EL (cell line): ENCODE data around the gene ADAR.

Experiments
- DNase-seq: peaks from one replicate; pipeline ENCODE4 v3.0.0-alpha.2; 2016

Gene ADAR

DNA sequence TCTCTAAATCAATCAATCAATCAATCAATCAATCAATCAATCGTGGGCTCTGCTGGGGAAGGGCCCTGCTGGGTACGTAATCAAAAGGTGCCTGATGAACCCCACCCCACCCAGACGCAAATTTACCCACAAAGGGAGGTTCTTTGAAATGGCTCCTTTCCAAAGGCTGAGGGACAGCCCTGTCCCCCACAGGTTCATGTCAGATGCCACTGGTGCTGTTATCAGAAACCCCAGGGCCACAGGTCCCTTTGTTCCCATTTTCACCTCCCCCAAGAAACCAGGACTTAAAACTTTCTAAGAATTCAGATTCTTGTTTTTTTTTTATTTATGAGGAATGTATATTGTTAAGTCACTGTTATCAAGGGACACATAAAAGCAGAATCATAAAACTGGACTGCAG is 26.2 kb downstream of the ADAR start:
- DNase-seq = no peak

- DNase-seq = no peak
Measured at GRCh38 chr1:154579374-154579773, 28.6 kb downstream of the ADAR start.

- DNase-seq = no peak
Measured at GRCh38 chr1:154578058-154578418, 29.9 kb downstream of the ADAR start.

- no peak for DNase-seq
Measured at GRCh38 chr1:154577346-154578057, 30.5 kb downstream of the ADAR start.

- DNase-seq = no peak
Measured at GRCh38 chr1:154575951-154576566, 31.9 kb downstream of the ADAR start.

DNA sequence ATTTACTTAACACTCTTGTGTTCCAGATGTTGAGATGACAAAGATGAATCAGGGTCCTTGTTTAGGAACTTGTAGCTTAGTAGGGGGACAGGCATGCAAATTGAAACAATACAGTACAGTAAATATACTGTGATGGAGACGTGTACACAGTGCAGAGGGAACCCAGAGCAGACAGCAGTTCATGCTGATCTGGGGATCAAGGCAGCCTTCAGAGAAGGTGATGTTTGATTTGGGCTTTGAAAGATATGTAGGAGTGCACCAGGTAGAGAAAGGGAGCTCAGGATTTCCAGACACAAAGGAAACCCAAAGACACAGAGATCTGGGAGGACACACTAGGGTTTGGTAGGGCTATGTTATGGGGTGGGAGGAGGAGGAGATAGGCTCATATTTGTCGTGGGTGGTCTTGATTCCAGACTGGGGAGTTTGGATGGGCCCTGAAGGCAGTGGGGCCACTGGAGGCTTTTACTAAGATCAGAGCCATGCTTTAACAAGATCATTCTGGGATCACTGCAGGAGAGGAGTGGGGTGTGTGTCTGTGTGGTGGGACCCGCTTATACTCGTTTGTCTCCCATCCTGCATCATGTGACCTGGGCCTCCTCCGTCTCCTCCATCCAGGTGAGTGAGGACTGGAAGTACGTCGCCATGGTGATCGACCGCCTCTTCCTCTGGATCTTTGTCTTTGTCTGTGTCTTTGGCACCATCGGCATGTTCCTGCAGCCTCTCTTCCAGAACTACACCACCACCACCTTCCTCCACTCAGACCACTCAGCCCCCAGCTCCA is 32.6 kb downstream of the ADAR start:
- no peak for DNase-seq

DNA sequence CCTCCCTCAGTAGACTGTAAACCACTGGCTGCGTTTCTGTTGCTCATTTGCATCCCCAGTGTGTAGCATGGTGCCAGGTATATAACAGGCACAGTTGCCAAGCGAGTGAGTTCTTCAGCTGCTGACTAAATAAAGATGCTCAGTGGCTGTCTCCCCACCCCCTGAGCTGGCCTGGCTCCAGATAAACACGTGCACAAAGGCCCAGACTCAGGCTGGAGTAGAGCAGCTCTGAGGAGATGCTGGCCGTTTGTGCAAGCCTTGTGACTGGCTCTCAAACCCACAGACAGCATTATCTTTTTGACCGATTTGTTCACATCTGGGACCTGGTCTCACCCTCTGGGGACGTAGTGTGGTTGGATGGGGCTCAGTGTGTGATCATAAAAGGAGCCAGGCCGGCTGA is 33.3 kb downstream of the ADAR start:
- peak; percentile 37 for DNase-seq

GRCh38 chr1:154573168-154573510 is 34.8 kb downstream of the ADAR start:
- no peak for DNase-seq

DNA sequence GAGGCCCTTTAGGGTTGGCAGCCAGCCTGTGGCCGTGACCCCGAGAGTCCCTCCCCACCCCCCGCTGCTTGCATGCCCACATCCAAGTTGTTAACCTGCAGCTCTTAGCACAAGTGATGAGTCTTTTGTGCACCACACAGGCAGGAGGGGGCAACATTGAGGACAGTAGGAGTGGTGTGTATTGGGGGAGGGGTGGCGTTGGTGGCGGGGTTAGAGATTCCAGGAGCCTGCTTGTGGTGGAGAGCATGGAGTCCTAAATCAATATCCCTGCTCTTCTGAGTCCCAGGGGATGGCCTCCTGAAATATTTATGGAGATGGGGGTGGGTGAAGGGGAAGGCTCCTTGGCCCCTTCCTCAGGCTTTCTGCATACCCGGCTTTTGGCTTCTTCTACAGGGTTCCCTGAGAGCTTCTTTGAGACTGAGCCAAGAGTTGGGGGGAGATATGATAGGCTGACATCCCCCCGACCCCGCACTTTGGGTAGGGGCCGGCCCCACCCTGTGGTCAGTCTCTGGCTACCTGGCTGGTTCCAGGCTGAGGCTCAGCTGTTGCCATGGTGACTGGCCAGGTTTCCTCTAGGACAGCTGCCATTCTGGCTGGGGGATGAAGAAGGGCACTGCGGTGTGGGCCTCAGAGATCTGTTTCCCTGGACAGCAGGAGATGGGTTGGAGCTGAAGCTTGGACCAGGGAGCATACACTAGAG is 35.4 kb downstream of the ADAR start:
- no peak for DNase-seq

GRCh38 chr1:154571964-154572288 is 36.1 kb downstream of the ADAR start:
- no peak for DNase-seq

DNA sequence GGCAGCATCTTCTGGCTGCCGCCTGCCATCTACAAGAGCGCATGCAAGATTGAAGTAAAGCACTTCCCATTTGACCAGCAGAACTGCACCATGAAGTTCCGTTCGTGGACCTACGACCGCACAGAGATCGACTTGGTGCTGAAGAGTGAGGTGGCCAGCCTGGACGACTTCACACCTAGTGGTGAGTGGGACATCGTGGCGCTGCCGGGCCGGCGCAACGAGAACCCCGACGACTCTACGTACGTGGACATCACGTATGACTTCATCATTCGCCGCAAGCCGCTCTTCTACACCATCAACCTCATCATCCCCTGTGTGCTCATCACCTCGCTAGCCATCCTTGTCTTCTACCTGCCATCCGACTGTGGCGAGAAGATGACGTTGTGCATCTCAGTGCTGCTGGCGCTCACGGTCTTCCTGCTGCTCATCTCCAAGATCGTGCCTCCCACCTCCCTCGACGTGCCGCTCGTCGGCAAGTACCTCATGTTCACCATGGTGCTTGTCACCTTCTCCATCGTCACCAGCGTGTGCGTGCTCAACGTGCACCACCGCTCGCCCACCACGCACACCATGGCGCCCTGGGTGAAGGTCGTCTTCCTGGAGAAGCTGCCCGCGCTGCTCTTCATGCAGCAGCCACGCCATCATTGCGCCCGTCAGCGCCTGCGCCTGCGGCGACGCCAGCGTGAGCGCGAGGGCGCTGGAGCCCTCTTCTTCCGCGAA is 36.6 kb downstream of the ADAR start:
- no peak for DNase-seq

GRCh38 chr1:154568157-154568815 is 39.7 kb downstream of the ADAR start:
- no peak for DNase-seq

- peak; percentile 41 for DNase-seq
Measured at GRCh38 chr1:154567386-154568156, 40.4 kb downstream of the ADAR start, which contains the start of gene CHRNB2. TSS of gene CHRNB2 (plus strand) at chr1:154567778. CDS start at chr1:154568045, 267 bp downstream.

GRCh38 chr1:154565876-154566275 is 42.1 kb downstream of the ADAR start:
- no peak for DNase-seq

DNA sequence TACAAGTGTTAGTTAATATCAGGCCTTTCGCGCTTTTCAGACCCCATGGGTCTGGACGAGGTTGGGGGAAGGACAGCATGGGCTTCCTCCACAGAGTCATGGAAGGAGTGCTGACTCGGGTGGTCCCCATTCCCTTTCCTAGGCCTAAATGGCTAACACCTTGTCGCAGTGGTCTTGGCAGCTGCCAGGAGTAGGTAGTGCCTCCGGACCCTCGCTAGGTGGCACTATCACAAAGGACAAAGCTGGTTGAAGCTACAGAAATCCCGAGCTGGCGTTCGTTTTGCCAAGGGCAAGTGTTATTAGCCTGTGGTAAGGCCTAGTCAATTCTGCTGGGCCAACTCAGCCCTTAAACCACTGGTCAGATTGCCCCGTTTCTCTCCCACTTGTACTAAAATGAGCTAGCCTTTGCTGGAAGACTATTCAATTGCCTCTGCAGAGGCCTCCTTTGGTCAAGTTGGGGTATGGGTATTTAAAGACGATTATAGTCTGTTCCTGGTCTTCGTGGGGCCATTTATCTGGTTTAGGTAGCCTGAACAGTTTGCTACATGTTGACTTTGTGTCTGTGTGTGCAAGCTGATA is 48.4 kb downstream of the ADAR start:
- DNase-seq = peak; percentile 91

GRCh38 chr1:154558720-154559465 is 49.1 kb downstream of the ADAR start:
- DNase-seq = peak; percentile 99

DNA sequence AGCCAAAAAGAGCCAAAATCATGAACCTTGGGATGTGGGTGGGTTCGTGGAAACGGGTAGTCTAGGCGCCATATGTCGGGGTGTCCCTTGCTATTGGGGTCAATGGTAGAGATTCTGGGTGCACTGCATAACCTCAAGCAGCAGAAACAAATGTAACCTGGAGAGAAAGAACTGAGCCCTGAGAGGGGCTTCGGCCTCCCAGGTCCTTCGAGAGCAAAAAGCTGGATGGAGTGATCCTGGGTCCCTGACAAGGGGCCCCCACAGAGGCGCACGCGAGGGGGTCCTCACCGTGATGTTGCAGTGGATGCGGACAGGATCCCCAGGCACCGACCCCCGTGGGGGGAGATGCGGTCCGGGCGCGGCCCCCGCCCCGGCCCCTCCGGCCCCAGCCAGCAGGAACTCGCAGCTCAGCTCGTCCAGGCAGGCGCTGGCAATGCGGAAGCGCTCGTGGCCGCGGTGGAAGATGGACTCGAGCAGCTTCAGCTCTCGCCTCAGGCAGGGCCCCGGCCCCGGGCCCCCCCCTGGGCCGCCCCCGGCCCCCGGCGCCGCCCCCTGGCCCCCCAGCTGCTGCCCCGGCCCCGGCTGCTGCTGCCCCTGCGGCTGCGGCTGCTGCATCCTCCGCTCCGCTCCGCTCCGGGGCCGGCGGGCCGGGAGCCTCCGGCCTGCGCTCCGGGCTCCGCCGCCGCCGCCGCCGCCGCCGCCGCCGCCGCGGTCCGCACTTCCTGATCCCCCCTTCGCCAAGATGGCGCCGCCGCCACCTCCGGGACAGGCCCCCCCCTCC is 49.9 kb downstream of the ADAR start, which contains the start of gene UBE2Q1:
Gene UBE2Q1 (minus strand): TSS at position 724 of the 781 bp plus-strand sequence. CDS start 109 bp downstream, at position 615.
- DNase-seq = peak; percentile 34

DNA sequence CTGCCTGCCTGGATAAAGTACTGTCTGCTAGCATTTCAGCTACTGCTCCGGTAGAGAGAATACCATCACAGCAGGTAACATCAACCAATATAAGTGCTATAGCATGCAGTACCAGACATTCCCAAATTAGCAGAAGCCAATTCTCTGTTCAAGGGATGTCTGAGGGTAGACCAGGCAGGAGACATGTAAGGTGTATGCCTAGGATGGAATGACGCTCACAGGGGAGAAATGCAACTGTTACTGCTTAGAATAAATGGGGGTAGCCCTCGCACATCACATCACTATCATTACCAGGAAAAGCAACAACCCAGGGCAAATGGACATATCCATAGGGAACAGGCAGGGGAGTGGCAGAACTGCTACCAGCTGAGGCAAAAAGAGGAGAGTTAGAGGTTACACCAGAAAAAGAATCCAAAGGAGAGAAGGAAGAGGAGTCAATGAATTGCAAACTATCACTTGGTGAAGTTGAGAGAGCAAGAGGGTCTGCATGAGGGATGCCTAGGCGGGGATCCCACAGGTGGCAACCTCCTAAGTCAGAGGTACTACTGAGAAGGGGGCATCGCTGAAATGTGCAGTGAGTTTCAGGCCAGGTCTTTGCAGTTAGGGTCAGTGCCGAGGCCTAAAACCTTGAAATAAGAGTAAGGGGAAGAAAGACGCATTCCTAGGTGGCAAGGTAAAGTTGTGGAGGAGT is 50.6 kb downstream of the ADAR start:
- no peak for DNase-seq

DNA sequence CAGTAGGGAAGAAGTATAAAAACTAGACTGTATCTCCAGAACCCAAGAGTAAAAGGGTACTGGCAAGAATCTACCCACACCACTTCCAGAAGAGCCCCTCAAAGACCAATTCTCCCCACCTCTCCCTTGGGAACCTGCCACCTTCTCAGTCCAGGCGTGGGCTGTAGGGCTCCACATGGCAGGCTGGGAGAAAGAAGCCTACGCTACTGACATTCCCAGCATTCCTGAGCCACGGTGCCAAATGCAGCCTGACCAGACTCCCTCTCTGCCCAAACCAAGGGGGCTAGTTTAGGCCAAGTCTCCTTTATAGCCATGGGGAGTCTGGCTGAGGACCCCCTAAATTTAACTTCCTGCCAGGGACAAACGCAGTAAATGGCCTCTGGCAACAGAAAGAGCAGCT is 51.6 kb downstream of the ADAR start:
- DNase-seq = peak; percentile 61
